GM18870 (cell line): Measurements from ENCODE around the gene POM121.
"Not testable (repeated sequence)": the region's sequence is repeated elsewhere in the genome, so short reads cannot be mapped to it uniquely, and the experiment has no call there.

Experiments
- ATAC-seq: cut with Tn5 transposase; IDR thresholded peaks from one replicate; pipeline ENCODE4 v1.9.1; 2021; ENCODE audit warnings: moderate library complexity; ENCODE audit not compliant: unreplicated experiment

Gene POM121

GRCh38 chr7:72924733-72925545, at the start of gene POM121:
Gene POM121 (plus strand): TSS chr7:72925095. CDS start chr7:72925122, 27 bp downstream.
- peak; percentile 58 for ATAC-seq

DNA sequence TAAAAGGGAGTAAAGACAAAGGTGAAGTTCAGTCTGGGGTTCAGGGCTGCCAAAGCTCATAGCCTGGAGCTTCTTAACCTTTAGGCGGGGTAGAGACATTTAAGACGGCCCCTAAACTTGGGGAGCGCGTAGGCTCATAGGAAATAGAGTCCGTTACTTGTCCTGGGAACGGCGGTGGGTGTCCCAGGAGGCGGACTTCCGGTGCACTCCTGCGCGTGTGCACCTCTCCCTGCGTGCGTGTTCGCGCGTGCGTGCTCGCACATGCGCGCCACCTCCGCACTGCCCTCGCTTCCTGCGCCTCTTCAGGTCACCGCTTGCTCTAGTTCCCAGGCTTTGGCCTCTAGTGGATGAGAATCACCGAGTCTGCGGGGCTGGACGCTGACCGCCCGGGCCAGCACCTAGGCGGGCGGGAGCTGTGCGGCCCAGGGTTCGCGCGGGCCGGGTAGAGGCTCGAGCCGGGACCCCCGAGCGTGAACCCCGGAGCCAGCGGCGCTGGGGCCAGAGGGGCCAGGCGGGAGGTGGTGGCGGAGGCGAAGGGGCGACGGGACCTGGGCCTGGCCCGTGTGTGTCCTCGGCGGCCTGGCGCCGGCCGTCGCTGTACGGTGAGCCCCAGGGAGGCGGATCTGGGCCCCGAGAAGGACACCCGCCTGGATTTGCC, 45.7 kb upstream of the POM121 start:
- ATAC-seq: peak; percentile 98

DNA sequence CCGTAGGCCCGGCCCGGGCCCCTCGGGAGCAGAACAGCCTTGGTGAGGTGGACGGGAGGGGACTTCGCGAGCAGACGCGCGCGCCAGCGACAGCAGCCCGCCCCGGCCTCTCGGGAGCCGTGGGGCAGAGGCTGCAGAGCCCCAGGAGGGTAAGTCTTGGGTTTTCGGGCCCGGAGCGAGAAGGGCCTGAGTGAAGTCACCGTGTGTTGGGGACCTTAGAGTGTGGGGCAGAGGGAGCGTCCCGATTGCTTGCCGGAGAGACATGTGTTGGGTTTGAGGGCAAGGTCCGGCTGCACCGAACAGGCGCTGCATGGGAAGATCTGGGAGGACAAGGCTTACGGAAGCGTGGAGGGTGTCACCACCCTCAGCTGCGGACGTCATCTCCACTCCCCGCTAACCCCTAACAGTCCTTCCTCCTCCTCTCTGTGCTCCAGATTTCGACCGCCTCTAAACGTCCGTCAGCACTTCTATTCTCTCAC, 45.1 kb upstream of the POM121 start:
- ATAC-seq: not testable (repeated sequence)

- not testable (repeated sequence) for ATAC-seq
These were observed 33.1 kb upstream of the POM121 start for GRCh38 chr7:72891750-72892149.

DNA sequence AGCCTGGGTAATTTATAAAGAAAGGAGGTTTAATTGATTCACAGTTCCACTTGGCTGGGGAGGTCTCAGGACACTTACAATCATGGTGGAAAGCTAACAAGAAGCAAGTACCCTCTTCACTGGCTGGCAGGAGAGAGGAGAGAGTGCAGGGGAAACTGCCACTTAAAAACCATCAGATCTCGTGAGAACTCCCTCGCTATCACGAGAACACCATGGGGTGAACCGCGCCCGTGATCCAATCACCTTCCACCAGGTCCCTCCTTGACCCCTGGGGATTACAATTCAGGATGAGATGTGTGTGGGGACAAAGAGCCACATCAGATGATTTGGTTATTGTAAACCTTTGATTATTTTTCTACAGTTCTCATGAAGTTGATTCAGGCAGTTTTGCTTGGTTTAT, 20.2 kb upstream of the POM121 start:
- ATAC-seq: not testable (repeated sequence)

DNA sequence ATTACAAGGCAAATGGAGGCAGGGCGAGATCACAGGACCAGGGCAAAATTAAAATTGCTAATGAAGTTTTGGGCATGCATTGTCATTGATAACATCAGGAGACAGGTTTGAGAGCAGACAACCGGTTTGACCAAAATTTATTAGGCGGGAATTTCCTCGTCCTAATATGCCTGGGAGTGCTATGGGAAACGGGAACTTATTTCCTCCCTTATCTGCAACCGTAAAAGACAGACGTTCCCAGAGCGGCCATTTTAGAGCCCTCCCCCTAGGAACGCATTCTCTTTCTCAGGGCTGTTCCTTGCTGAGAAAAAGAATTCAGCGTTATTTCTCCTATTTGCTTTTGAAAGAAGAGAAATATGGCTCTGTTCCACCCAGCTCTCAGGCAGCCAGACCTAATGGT, 16.5 kb upstream of the POM121 start:
- ATAC-seq: not testable (repeated sequence)

GRCh38 chr7:72911395-72911794, 13.5 kb upstream of the POM121 start:
- not testable (repeated sequence) for ATAC-seq

DNA sequence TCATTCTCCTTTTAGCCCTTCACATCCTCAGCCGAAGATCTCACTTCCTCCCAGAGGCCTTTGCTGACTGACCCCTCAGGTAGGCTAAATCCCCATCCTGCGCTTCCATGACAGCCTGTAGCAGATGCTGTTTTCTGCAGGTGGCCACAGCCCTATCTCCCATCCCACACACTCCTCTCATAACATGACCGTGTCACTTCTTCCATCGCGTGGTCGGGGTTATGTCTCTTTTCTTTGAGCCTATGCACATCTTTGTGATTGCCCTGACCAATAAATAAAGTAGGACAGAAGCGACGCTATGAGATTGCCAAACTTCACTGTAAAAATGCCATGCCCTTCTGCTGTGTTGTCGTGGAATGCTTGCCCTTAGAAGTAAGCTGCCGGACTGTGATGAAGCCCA, 11.1 kb upstream of the POM121 start:
- ATAC-seq: not testable (repeated sequence)

DNA sequence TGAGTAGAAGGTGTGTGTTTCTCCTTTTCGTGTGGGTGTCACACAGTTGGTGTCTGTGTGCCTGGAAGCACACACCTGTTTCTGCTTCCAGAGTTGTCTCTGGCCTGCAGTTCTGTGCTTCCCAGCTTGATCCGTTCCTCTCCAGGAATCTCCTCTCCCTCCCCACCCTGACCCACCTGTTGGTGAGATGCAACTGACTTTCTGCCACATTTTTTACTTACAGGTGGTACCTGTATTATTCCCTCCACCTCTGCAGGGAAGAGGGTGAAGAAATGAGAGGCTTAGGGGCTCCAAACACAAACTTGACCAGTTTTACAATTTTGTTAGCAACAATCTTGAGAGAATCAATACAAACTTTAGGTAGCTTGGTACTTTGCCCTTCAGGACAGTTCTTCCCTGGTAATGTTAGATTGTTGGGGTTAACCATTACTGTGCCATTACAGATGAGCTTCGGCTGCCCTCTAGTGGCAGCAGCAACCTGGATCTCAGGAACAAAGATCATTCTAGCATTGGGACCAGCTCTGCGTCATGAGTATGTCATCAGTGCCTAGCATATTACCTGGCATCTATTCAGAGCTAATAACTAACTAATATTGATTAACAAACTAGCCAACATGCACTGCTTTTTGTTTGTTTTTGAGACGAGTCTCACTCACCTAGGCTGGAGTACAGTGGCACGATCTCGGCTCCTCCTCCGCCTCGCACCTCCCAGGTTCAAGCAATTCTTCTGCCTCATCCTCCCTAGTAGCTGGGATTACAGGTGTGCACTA, 10.0 kb upstream of the POM121 start:
- ATAC-seq: peak; percentile 84

GRCh38 chr7:72919256-72919775, 5.6 kb upstream of the POM121 start:
- ATAC-seq: no peak

DNA sequence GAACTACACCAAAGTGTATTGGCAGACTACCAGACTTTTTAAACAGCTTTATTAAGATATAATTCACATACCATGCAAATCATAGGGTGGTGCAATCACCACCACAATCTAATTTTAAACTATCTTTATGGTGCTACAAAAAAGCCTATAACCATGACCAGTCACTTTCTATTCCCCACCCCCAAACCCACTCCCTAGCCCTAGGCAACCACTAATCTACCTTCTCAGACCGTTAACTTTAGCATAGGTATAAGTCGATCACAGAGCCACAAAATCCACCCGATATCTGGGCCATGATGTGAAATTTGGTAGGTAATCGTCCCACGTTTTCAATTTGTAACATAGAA, 536 bp upstream of the POM121 start:
- ATAC-seq: peak; percentile 25

GRCh38 chr7:72925546-72926120, 738 bp downstream of the POM121 start:
- ATAC-seq: no peak

- ATAC-seq: not testable (repeated sequence)
These were observed 2.9 kb downstream of the POM121 start for GRCh38 chr7:72927791-72928190.

- ATAC-seq: not testable (repeated sequence)
These were observed 3.3 kb downstream of the POM121 start for GRCh38 chr7:72928216-72928615.

DNA sequence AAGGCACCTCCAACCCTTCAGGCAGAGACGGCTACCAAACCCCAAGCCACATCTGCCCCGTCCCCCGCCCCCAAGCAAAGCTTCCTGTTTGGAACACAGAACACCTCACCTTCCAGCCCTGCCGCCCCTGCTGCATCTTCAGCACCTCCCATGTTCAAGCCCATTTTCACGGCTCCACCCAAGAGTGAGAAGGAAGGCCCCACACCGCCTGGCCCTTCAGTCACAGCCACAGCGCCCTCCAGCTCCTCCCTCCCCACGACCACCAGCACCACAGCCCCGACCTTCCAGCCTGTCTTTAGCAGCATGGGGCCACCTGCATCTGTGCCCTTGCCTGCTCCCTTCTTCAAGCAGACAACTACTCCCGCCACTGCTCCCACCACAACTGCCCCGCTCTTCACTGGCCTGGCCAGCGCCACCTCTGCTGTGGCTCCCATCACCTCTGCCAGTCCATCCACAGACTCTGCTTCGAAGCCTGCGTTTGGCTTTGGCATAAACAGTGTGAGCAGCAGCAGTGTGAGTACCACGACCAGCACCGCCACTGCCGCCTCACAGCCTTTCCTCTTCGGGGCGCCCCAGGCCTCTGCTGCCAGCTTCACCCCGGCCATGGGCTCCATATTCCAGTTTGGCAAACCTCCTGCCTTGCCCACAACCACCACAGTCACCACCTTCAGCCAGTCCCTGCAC, 17.3 kb downstream of the POM121 start:
- not testable (repeated sequence) for ATAC-seq

DNA sequence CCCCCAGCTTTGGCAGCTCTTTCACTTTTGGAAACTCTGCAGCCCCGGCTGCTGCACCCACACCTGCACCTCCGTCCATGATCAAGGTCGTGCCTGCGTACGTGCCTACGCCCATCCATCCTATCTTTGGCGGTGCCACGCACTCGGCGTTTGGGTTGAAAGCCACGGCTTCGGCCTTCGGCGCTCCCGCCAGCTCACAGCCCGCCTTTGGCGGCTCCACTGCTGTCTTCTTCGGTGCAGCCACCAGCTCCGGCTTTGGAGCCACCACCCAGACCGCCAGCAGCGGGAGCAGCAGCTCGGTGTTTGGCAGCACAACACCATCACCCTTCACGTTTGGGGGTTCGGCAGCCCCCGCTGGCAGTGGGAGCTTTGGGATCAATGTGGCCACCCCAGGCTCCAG, 18.1 kb downstream of the POM121 start:
- ATAC-seq: not testable (repeated sequence)

- ATAC-seq: not testable (repeated sequence)
These were observed 20.0 kb downstream of the POM121 start for GRCh38 chr7:72944937-72945336.

- not testable (repeated sequence) for ATAC-seq
These were observed 20.7 kb downstream of the POM121 start for GRCh38 chr7:72945597-72945996.

- not testable (repeated sequence) for ATAC-seq
These were observed 21.3 kb downstream of the POM121 start for GRCh38 chr7:72946130-72946745.

DNA sequence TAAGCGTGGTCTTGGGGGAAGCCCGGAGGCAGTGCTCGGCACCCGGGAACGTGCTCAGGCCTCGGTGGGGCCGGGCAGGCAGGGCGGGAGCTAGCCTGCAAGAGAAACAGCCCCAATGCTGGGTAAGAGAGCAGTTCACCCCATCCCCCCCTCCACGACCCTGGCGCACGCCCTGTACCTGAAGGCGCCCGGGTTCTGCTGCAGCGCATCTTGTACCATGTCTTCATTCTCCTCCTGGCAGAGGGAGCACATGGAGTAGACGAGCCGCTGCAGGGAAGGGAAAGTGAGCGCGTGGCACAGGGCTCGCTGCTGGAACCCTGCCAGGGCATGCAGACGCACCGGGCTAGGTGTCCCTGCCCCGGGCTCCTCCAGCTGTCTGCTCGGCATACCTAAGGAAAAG, 23.8 kb downstream of the POM121 start:
- not testable (repeated sequence) for ATAC-seq
